HG03520 (cell line): ENCODE data around the gene GON7.
"Not testable (repeated sequence)": the region's sequence is repeated elsewhere in the genome, so short reads cannot be mapped to it uniquely, and the experiment has no call there.

Experiments used
- ATAC-seq: cut with Tn5 transposase; IDR thresholded peaks from one replicate; pipeline ENCODE4 v1.9.1; 2021; ENCODE audit warnings: mild to moderate bottlenecking, moderate library complexity; ENCODE audit not compliant: unreplicated experiment

GON7 gene

DNA sequence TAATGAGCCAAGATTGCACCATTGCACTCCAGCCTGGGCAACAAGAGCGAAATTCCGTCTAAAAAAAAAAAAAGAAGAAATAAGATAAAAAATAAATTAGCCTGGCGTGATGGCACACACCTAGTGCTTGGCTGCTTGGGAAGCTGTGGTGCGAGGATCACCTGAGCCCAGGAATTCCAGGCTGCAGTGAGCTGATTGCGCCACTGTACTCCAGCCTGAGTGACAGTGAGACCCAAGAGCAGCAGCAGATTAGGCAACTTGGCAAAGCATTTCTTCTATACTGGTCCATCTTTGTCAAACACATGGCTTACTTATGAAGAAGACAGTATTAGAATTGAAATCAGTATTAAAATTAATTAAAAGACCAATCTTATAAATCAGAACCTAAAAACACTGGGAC is 6.3 kb downstream of the GON7 start:
- no peak for ATAC-seq

GRCh38 chr14:93199031-93199430 is 7.8 kb downstream of the GON7 start:
- ATAC-seq, result no peak

- no peak for ATAC-seq
These were observed 11.4 kb downstream of the GON7 start for GRCh38 chr14:93195316-93195999.

- ATAC-seq, result no peak
These were observed 19.9 kb downstream of the GON7 start for GRCh38 chr14:93186956-93187355.

GRCh38 chr14:93186466-93186865 is 20.4 kb downstream of the GON7 start:
- no peak for ATAC-seq

- peak; percentile 0 for ATAC-seq
These were observed 21.5 kb downstream of the GON7 start for GRCh38 chr14:93185349-93185720.

GRCh38 chr14:93184391-93185348 is 22.2 kb downstream of the GON7 start, which contains the start of the genes LYSET and MOAP1:
Gene LYSET, plus strand, starts transcription at chr14:93185317. Its CDS starts 89 bp downstream, at chr14:93185406.
Gene MOAP1, minus strand, starts transcription at chr14:93184897. Its CDS starts 655 bp downstream, at chr14:93184242.
- peak; percentile 87 for ATAC-seq

DNA sequence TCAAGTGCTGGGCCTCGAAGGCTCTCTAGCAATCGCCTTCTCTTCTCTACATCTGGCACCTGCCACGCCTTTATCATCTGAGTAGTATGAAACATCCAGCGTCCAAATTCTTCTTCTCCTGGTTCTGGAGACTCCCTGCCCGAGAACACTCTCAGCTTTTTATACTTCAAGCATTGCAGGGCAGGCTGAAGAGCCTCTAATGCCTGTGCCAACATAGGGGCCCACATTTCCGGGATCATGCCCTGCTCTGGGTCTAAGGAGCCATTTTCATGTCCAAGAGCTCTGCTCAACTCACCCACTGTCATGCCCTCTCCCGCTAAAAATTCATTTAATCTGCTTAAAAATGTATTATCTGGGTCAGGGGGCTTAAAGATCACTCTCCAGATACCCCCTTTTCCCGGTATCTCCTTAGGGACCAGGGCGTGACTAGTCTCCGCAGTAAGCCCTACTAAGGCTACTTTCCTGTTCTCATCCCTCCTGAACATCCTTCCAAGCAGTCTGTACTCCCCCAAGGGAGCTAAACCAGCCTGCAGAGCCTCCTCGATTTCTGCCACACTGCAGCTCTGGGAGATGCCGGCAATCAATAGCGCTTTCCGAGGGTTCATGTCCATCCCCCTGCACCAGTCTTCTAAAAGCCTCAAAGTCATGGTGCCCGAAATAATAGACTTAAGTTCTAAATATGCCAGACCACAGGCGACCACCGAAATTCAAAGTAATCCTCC is 23.1 kb downstream of the GON7 start:
- no peak for ATAC-seq

DNA sequence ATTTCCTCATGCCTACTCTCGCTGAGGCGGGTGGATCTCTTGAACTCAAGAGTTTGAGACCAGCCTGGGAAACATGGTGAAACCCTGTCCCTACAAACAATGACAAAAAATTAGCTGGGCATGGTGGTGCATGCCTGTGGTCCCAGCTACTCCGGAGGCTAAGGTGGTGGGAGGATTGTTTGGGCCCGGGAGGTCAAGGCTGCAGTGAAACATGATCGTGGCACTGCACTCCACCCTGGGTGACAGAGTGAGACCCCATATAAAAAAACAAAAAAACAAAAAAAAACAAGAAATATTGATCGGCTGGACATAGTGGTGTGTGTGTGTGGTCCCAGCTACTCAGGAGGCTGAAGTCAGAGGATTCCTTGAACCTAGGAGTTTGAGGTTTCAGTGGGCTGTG is 31.4 kb downstream of the GON7 start:
- ATAC-seq, result no peak

DNA sequence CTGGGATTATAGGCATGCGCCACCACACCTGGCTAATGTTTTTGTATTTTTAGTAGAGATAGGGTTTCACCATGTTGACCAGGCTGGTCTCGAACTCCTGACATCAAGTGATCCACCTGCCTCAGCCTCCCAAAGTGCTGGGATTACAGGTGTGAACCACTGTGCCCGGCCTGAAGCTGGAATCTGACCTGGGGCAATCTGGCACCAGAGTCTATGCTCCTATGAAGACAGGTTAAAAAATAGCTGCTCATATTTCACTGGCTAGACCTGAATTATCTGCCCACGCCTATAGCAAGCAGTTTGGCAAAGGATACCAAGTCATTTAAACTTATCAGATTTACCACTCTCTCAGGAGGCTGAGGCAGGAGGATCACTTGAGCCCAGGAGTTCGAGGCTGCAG is 32.1 kb downstream of the GON7 start:
- ATAC-seq, result not testable (repeated sequence)

GRCh38 chr14:93173943-93174395 is 32.9 kb downstream of the GON7 start:
- no peak for ATAC-seq

DNA sequence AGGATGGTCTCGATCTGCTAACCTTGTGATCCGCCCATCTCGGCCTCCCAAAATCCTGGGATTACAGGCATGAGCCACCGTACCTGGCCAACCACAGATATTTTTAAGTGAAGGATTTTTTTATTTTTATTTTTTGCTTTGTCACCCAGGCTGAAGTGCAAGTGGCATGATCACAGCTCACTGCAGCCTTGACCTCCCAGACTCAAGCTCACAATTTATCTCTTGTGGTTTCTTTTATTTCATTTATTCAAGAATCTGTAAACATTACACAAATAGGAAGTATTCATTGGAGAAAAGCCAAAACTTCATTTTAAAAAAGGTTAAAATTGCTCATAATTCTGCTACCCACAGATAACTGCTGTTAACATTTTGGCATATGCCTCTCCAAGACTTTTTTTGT is 35.5 kb downstream of the GON7 start:
- ATAC-seq, result no peak

GRCh38 chr14:93170141-93170540 is 36.7 kb downstream of the GON7 start:
- not testable (repeated sequence) for ATAC-seq

DNA sequence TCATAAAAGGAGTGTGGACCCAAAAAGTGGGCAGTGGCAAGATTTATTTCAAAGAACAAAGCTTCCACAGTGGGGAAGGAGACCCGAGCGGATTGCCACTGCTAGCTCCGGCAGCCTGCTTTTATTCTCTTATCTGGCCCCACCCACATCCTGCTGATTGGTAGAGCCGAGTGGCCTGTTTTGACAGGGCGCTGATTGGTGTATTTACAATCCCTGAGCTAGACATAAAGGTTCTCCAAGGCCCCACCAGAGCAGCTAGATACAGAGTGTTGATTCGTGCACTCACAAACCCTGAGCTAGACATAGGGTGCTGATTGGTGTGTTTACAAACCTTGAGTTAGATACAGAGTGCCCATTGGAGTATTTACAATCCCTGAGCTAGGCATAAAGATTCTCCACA is 37.2 kb downstream of the GON7 start:
- ATAC-seq, result not testable (repeated sequence)

DNA sequence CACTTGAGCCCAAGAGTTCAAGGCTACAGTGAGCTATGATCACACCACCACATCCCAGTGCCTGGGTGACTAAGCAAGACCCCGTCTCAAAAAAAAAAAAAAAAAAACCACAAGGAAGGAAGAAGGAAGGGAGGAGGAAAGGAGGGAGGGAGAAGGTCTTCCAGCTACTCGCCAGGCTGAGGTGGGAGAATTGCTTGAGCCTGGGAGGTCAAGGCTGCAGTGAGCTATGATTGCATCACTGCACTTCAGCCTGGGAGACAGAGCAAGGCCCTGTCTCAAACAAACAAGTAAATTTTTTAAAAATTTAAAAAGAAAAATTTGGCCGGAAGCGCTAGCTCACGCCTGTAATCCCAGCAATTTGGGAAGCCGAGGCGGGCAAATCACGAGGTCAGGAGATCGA is 38.3 kb downstream of the GON7 start:
- ATAC-seq, result not testable (repeated sequence)

DNA sequence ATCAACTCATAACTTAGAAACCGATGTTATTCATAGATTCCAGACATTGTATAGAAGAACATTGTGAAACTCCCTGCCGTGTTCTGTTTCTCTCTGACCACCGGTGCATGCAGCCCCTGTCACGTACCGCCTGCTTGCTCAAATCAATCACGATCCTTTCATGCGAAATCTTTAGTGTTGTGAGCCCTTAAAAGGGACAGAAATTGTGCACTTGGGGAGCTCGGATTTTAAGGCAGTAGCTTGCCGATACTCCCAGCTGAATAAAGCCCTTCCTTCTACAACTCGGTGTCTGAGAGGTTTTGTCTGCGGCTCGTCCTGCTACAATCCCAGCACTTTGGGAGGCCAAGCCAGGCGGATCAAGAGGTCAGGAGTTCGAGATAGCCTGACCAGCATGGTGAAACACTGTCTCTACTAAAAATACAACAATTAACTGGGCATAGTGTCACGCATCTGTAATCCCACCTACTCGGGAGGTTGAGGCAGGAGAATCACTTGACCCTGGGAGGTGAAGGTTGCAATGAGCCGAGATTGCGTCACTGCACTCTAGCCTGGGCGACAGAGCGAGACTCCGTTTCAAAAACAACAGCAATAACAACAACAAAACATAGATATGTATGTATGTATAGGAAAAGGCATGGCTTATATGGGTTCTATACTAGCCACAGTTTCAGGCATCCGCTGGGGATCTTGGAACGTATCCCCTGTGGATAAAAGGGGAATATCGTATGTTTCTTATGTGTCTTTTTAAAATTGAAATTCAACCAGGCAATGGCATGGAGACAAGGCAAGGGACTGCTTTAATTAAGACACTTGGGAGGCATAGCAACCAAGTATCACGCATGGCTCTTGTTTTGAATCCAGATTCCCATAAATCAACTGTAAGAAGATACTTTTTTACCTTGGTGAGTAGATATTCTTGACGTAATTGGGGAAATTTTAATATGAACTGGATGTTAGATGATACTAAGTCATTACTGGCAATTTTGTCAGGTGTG is 41.3 kb downstream of the GON7 start:
- ATAC-seq, result not testable (repeated sequence)

DNA sequence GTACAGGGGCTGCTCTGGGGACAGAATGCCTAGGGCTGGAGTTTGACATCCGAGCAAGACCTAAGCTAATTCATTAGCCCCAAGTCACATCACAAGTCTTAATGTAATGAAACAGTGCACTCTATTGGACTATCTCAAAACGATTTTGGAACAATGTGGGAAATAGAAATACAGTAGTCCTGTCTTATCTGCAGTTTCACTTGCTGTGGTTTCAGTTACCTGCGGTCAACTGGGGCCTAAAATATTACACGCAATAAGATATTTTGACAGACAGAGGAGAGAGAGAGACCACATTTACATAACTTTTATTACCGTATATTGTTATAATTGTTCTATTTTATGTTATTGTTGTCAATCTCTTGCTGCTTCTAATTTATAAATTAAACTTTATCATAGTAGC is 43.3 kb downstream of the GON7 start:
- ATAC-seq, result no peak

DNA sequence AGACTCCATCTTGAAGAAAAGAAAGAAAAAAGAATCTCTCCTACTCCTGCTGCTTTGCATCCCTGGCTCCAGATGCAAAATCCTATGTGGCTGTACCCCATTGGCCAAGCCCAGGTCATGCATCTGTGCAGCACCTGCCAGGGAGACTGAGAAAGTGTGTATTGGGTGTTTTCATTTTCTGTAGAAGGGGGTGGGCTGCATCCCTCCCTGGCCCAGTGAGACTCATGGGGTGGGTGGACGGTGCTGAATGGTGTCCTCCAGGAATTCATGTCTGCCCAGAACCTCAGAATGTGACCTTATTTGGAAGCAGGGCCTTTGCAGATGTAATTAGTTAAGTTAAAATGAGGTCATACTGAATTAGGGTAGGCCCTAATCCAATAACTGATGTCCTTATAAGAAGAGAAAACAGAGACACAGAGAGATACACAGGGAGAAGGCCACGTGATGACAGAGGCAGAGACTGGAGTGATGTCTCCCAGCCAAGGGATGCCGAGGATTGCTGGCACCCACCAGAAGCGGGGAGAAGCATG is 45.4 kb downstream of the GON7 start:
- ATAC-seq, result no peak

GRCh38 chr14:93160353-93160801 is 46.5 kb downstream of the GON7 start:
- no peak for ATAC-seq
